ENCODE results near the gene GATC. TPM values are rescaled to one million over a fixed set of nuclear protein-coding genes. Genes with fewer than 3 reads are reported as not detected.

The GATC gene
- total and polyA plus RNA-seq, 2 donors (not counting 3 experiments of a cell fraction or from before 2014, with no cell fraction given) = 13.0 to 28.8 TPM

DNA sequence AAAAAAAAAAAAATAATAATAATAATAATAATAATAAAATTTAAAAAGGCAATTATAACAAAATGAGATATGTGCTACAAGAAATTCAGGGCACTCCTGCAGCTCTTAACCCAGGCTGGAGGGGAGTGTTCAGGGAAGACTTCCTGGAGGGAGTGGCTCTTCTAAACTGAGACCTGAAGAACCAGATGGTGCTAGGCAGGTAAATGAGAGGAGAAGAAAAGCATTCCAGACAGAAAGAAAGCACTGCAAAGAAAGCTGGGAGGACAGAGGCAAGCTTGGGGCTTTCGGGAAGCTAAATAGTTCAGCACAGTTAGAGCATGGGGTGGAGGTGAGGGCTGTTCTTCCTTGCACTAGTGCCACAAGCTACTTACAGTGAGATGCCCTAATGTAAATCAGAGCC, 33.2 kb downstream of the GATC start:
- H3K4me1 ChIP-seq (ENCODE audit: control insufficient read depth, extremely low read depth, insufficient read depth, low read length) = peaks cover 5% of the 10 kb centered on the region
- ChIA-PET CTCF (no interaction called here), POLR2A (interaction anchor here (0.6 kb wide), 1 partner anchor 197 kb away, joined by 4 read pairs; no protein-coding TSS in a partner anchor)
- no peaks in the 10 kb centered on the region for H3K79me2 ChIP-seq (ENCODE audit: control insufficient read depth, insufficient read depth, low read length)
- H3K36me3 ChIP-seq (ENCODE audit: control insufficient read depth in 2 of 2, extremely low read depth in 1 of 2, insufficient read depth in 2 of 2, low read length in 2 of 2) = no peaks in the 10 kb centered on the region
- H3K4me2 ChIP-seq (ENCODE audit: insufficient read depth, low read length) = no peak overlapping the region
- intact Hi-C loops (cut with micrococcal nuclease) (no loop called here), dilution Hi-C loops (cut with MboI; ENCODE audit: extremely low pct_ligation_motif_present, low sequenced_read_pairs) (no loop called here)
- TF ChIP-seq JUN (IDR thresholded peaks at IDR 0.05; ENCODE audit: borderline replicate concordance, insufficient read depth, insufficient read length, low read depth) (no peak), POLR2A (IDR thresholded peaks at IDR 0.05; ENCODE audit: low read depth, low read length) (no peak), MYC (IDR thresholded peaks at IDR 0.05; ENCODE audit: low read depth, low read length) (no peak), FOS (IDR thresholded peaks at IDR 0.05; ENCODE audit: borderline replicate concordance, insufficient read depth, low read length) (no peak), POLR2AphosphoS5 (IDR thresholded peaks at IDR 0.05; ENCODE audit: insufficient read depth, low read depth, low read length) (no peak), GATA2 (IDR thresholded peaks at IDR 0.05; ENCODE audit: insufficient read depth, insufficient read length, low read depth, low read length) (no peak), EZH2 (IDR thresholded peaks at IDR 0.05; ENCODE audit: borderline replicate concordance, low read depth, low read length, severe bottlenecking) (no peak)
- TF ChIP-seq, protein P1, sequence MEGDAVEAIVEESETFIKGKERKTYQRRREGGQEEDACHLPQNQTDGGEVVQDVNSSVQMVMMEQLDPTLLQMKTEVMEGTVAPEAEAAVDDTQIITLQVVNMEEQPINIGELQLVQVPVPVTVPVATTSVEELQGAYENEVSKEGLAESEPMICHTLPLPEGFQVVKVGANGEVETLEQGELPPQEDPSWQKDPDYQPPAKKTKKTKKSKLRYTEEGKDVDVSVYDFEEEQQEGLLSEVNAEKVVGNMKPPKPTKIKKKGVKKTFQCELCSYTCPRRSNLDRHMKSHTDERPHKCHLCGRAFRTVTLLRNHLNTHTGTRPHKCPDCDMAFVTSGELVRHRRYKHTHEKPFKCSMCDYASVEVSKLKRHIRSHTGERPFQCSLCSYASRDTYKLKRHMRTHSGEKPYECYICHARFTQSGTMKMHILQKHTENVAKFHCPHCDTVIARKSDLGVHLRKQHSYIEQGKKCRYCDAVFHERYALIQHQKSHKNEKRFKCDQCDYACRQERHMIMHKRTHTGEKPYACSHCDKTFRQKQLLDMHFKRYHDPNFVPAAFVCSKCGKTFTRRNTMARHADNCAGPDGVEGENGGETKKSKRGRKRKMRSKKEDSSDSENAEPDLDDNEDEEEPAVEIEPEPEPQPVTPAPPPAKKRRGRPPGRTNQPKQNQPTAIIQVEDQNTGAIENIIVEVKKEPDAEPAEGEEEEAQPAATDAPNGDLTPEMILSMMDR (IDR thresholded peaks at IDR 0.05; ENCODE audit: extremely low read depth in 1 of 2, insufficient read depth in 1 of 2, low read depth in 1 of 2, low read length in 2 of 2) = no peak
- TF ChIP-seq, protein P2, sequence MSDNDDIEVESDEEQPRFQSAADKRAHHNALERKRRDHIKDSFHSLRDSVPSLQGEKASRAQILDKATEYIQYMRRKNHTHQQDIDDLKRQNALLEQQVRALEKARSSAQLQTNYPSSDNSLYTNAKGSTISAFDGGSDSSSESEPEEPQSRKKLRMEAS (IDR thresholded peaks at IDR 0.05; ENCODE audit: insufficient read depth, insufficient read length) = no peak
- H3K27me3 ChIP-seq (ENCODE audit: control insufficient read depth in 2 of 2, insufficient read depth in 2 of 2, low read length in 2 of 2) = no peaks in the 10 kb centered on the region
- H3K4me3 ChIP-seq (replicated peaks in 1 of 3; ENCODE audit: insufficient read depth in 1 of 3, low read depth in 1 of 3, low read length in 3 of 3) = no peak overlapping the region
- H3K9ac ChIP-seq (replicated peaks; ENCODE audit: extremely low read depth, insufficient read depth, low read length) = no peak overlapping the region
- H2AFZ ChIP-seq (ENCODE audit: low read depth, low read length) = no peak overlapping the region
- no peak overlapping the region for H3K27ac ChIP-seq (ENCODE audit: insufficient read depth, low read depth, low read length)
- H3K9me3 ChIP-seq (replicated peaks; ENCODE audit: control insufficient read depth, insufficient read depth, low read length) = no peaks in the 10 kb centered on the region
- DNase-seq (ENCODE audit: low read depth, low spot score) (no peak), FAIRE-seq (no peak)
- no peaks in the 10 kb centered on the region for H3K9me1 ChIP-seq (replicated peaks; ENCODE audit: control insufficient read depth, extremely low read depth, insufficient read depth, low read length)
- BruUV-seq (replicated peaks) = no TSS peak
- no peaks in the 10 kb centered on the region for H4K20me1 ChIP-seq (replicated peaks; ENCODE audit: control insufficient read depth, extremely low read depth, insufficient read depth, low read length)

Data from endothelial cell of umbilical vein (primary cell).